GM12875 (cell line): ENCODE measurements around the gene MYO16.

Experiments used
- H3K4me3 ChIP-seq: one replicate; pipeline ENCODE4 v1.5.1; 2011; ENCODE audit warnings: low read depth, low read length, control low read depth
- TF ChIP-seq, protein P1 (sequence below): IDR thresholded peaks from 2 replicates; pipeline ENCODE4 v1.5.1; 2011; ENCODE audit warnings: low read depth, mild to moderate bottlenecking, control low read depth, inconsistent platforms, low read length, moderate library complexity, borderline replicate concordance; ENCODE audit not compliant: insufficient read depth

MYO16 gene

DNA sequence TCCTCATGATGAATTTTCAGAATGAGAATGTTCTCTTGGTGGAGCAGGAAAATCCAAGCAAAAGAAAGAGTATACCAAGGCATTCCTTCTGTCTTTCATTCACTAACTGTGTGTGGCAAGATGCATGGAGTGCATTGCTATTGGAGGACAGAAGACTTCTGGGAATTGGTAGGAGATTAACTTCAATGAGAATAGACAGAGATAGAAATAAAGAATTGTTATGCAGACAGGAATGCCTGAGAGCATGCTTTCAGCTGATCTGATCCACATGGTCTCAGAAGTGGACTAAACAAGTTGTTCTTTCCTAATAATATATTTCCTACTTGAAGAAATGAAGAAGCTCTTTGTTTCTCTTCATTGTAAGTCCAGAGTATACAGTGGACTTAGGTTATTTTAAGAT is 303.6 kb downstream of the MYO16 start:
- TF ChIP-seq, protein P1, sequence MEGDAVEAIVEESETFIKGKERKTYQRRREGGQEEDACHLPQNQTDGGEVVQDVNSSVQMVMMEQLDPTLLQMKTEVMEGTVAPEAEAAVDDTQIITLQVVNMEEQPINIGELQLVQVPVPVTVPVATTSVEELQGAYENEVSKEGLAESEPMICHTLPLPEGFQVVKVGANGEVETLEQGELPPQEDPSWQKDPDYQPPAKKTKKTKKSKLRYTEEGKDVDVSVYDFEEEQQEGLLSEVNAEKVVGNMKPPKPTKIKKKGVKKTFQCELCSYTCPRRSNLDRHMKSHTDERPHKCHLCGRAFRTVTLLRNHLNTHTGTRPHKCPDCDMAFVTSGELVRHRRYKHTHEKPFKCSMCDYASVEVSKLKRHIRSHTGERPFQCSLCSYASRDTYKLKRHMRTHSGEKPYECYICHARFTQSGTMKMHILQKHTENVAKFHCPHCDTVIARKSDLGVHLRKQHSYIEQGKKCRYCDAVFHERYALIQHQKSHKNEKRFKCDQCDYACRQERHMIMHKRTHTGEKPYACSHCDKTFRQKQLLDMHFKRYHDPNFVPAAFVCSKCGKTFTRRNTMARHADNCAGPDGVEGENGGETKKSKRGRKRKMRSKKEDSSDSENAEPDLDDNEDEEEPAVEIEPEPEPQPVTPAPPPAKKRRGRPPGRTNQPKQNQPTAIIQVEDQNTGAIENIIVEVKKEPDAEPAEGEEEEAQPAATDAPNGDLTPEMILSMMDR = no peak
- no peak overlapping the region for H3K4me3 ChIP-seq

- H3K4me3 ChIP-seq = no peak overlapping the region
- TF ChIP-seq, protein P1 = no peak
Observed at GRCh38 chr13:108938155-108938554, 308.7 kb downstream of the MYO16 start.

DNA sequence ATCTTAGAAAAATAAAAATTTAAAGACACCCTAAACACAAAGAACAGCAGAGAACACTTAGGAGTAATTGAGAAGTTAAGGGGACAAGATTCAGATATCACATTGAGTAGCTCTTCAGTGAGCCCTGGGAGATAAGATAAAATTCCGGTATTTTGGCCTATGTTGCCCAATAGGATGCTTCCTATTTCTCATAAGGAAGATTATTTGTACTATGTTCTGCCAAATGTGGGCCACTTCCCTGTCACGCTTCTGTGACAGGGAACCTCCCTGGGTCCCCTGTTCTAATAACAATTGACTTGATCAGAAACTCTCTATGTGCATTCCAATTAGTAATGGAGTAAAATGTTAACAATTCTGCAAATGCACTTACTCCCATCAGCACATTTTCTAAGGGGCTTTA is 310.7 kb downstream of the MYO16 start:
- H3K4me3 ChIP-seq = no peak overlapping the region
- TF ChIP-seq, protein P1 = no peak

DNA sequence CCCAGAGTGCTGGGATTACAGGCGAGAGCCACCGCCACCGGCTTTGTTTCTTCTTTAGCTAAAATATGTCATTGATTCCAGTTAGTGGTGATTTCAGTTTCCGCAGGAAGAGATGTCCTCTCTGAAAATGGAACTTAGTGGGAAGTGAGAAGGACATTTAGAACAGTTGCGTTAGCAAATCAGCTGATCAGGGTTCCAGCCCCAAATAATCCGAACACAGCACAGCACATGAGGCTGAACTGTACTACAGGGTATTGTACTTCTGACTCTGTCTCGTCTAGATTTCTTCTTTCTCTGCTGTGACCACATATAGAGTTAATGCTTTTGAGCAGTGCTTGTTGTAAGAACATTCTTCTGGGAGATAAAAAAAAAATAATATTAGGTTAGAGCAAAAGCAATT is 314.4 kb downstream of the MYO16 start:
- no peak overlapping the region for H3K4me3 ChIP-seq
- TF ChIP-seq, protein P1 = no peak

- TF ChIP-seq, protein P1 = no peak
- no peak overlapping the region for H3K4me3 ChIP-seq
Observed at GRCh38 chr13:108944760-108945159, 315.3 kb downstream of the MYO16 start.

DNA sequence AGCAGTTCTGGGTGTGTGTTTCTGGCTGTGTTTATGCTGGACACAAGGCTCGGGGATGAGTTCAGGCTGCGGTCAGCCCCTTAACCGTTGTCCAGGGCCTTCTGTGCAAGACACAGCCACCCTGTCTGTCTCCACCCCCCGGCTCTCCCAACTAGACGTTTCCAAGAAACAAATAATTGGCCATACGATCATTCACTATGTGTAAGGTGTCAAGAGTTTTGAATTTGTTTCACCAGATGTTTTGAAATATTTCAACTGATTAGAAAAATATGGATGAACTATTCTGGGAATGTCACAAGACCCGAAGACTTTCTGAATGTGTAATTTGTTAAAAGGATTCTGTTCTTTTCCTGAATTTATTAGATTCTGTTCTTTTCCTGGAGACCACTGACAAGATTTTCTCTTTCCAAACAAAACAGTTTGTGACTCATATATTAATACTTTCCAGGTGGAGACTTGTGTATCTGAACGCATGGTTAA is 318.2 kb downstream of the MYO16 start:
- no peak overlapping the region for H3K4me3 ChIP-seq
- TF ChIP-seq, protein P1 = no peak

GRCh38 chr13:108948251-108948671 is 318.9 kb downstream of the MYO16 start:
- TF ChIP-seq, protein P1 = no peak
- no peak overlapping the region for H3K4me3 ChIP-seq
